Left ventricle myocardium inferior (tissue), 1 donor: ENCODE results near the gene SHISA6. TPM values are rescaled to one million over a fixed set of nuclear protein-coding genes. Genes with fewer than 3 reads are reported as not detected.

Experiments
- DNase-seq: peaks from one replicate; pipeline ENCODE4 v3.0.0-alpha.2; 2020
- H3K27ac ChIP-seq: fragments of 200-600 bp; replicated peaks from 2 replicates; pipeline ENCODE4 v1.8.0; 2021
- H3K27me3 ChIP-seq: fragments of 200-600 bp; 2 replicates; pipeline ENCODE4 v1.8.0; 2021; ENCODE audit warnings: low read depth
- H3K36me3 ChIP-seq: fragments of 200-600 bp; 2 replicates; pipeline ENCODE4 v1.8.0; 2021
- H3K4me1 ChIP-seq: fragments of 200-600 bp; 2 replicates; pipeline ENCODE4 v1.8.0; 2021
- H3K4me3 ChIP-seq: fragments of 200-600 bp; 2 replicates; pipeline ENCODE4 v1.8.0; 2021; ENCODE audit warnings: mild to moderate bottlenecking, moderate library complexity
- H3K9me3 ChIP-seq: fragments of 200-600 bp; replicated peaks from 2 replicates; pipeline ENCODE4 v1.8.0; 2021
- intact Hi-C: fragments of 100-400 bp; cut with micrococcal nuclease; formaldehyde crosslinking; loops from one replicate; pipeline ENCODE4 v1.11.0; 2022
- total RNA-seq: library from RNA; stranded (reverse); fragmentation: NEBNext Ultra II Directional; extraction: Animal tissue kit (Norgen Biotek cat#: 25700); gene quantifications from one replicate; pipeline ENCODE4 v1.2.1, GENCODE V29; 2021
- TF ChIP-seq, protein P1 (sequence below): fragments of 200-600 bp; IDR thresholded peaks from 2 replicates; pipeline ENCODE4 v1.8.0; 2021; ENCODE audit warnings: antibody characterized with exemption, mild to moderate bottlenecking, borderline replicate concordance
- donor health status: DM: no; HTN: yes; CAD: no; lungs with severe emphysema.

The SHISA6 gene
- total RNA-seq, 1 donor from 2014 or later: 0.66 TPM

DNA sequence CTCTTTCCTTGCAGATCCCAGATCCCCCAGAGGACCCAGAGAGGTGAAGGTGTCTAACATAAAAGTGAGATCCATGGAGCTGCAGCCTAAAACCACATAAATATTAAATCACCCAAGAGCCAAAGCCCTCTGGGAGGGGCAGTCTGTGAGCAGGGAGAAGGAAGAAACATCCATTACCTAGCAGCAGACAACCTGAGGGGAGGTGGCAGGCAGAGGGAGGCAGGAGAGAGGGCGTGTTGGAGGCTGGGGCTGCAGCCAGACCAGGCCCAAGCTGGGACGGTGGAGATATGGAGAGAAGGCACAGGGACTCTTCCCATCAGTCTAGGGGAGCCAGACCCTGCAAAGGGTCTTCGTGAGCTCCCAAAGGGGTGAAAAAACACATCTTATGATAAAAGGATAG is 101.1 kb downstream of the SHISA6 start:
- Histone ChIP-seq H3K9me3 (no peaks in the 10 kb centered on the region), H3K36me3 (no peaks in the 10 kb centered on the region), H3K27me3 (peaks cover 3% of the 10 kb centered on the region), H3K27ac (no peak overlapping the region), H3K4me1 (no peaks in the 10 kb centered on the region), H3K4me3 (no peak overlapping the region)
- TF ChIP-seq, protein P1, sequence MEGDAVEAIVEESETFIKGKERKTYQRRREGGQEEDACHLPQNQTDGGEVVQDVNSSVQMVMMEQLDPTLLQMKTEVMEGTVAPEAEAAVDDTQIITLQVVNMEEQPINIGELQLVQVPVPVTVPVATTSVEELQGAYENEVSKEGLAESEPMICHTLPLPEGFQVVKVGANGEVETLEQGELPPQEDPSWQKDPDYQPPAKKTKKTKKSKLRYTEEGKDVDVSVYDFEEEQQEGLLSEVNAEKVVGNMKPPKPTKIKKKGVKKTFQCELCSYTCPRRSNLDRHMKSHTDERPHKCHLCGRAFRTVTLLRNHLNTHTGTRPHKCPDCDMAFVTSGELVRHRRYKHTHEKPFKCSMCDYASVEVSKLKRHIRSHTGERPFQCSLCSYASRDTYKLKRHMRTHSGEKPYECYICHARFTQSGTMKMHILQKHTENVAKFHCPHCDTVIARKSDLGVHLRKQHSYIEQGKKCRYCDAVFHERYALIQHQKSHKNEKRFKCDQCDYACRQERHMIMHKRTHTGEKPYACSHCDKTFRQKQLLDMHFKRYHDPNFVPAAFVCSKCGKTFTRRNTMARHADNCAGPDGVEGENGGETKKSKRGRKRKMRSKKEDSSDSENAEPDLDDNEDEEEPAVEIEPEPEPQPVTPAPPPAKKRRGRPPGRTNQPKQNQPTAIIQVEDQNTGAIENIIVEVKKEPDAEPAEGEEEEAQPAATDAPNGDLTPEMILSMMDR: no peak
- intact Hi-C loops: no loop called here
- DNase-seq: no peak

DNA sequence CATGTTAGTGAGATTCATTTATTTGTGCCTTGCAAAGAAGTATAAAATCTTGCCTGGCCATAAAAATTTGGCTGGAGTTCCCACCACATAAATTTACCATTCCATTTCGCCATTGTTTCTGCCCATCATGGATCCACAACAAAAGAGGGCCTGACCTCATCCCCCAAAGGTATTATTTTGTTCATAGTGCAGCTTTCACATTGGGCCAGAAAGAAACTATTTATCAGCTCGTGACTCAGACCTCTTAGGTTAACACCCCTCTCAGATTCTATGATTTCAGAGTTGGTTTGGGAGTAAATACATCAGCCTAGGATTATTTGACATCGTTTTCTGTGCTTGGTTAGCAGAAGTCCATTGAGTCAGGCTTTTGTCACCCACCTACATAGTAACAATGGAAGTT is 108.1 kb downstream of the SHISA6 start:
- Histone ChIP-seq H3K27ac (no peak overlapping the region), H3K36me3 (no peaks in the 10 kb centered on the region), H3K4me3 (no peak overlapping the region), H3K27me3 (no peaks in the 10 kb centered on the region), H3K4me1 (no peaks in the 10 kb centered on the region), H3K9me3 (peaks cover 4% of the 10 kb centered on the region)
- DNase-seq: no peak
- intact Hi-C loops: no loop called here
- TF ChIP-seq, protein P1: no peak

DNA sequence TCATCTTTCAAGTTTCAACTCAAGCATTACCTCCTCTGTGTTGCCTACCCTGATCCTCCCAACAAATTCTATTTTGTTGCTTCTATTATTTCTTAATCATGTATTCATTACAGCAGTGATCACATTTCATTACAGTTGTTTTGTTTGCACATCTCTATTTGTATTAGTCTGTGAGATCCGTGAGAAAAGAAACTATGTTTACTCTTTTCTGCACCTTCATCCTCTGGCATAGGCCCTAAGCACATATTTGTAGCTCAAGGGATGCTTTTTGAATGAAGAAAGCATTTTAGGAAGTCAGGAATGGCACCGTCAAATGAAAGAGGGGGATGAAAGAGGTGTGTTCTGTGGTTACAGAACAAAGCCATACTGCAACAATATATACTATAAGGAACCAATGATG is 110.5 kb downstream of the SHISA6 start:
- no peak overlapping the region for H3K27ac ChIP-seq
- intact Hi-C loops: no loop called here
- no peak for DNase-seq

DNA sequence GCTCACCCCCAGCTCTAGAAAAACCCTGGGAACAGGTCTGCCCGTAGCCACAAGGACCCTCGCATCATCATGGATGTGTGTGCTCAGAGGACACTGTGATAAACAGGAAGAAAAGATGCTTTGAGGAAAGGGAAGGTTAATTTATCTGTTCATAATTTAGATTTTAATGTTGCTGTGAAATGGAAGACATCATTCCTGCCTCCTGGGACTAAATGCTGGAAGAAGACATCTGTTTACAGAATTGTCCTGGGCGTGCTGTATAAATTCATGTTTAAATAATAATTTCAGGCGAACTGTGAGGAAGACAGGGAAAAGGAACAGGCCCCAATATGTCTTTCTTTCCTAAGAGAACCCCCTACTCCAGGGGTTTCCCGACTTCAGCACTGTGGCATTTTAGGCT is 112.6 kb downstream of the SHISA6 start:
- intact Hi-C loops: no loop called here
- Histone ChIP-seq H3K27ac (no peak overlapping the region), H3K4me1 (no peaks in the 10 kb centered on the region), H3K27me3 (no peaks in the 10 kb centered on the region), H3K9me3 (peaks cover 4% of the 10 kb centered on the region), H3K36me3 (no peaks in the 10 kb centered on the region), H3K4me3 (no peak overlapping the region)
- TF ChIP-seq, protein P1: no peak
- DNase-seq: no peak

More for the DNA sequence above, 110.5 kb downstream of the SHISA6 start:
- Histone ChIP-seq H3K27me3 (no peaks in the 10 kb centered on the region), H3K36me3 (no peaks in the 10 kb centered on the region), H3K9me3 (peaks cover 4% of the 10 kb centered on the region), H3K4me3 (no peak overlapping the region), H3K4me1 (no peaks in the 10 kb centered on the region)
- TF ChIP-seq, protein P1: no peak

DNA sequence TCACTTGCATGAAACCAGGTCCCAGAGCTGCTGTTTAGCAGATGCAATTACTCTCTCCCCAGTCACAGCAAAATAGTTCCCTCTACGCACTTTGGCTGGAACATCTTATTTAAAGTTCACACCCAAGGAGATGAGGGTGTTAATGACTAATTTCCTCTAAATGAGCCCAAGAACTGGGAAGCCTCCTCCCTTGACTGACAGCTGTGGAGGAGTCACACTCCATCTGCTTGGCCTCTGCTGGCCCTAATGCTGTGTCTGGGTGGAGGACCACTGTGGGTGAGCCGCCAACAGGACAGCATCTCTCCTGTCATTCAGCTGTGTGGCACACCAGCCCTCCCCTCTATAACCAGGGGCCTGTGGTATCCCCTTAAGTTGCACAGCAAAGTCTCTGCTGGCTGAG is 115.4 kb downstream of the SHISA6 start:
- Histone ChIP-seq H3K9me3 (no peaks in the 10 kb centered on the region), H3K27ac (no peak overlapping the region), H3K27me3 (no peaks in the 10 kb centered on the region), H3K36me3 (no peaks in the 10 kb centered on the region), H3K4me1 (no peaks in the 10 kb centered on the region), H3K4me3 (no peak overlapping the region)
- intact Hi-C loops: no loop called here
- TF ChIP-seq, protein P1: no peak
- no peak for DNase-seq
